GM23338 (cell line): ENCODE results near the gene PGAM5. TPM values are rescaled to one million over a fixed set of nuclear protein-coding genes. Genes with fewer than 3 reads are reported as not detected.

Experiments
- ATAC-seq: fragments of 200-7000 bp; cut with Tn5 transposase; 3 replicates; pipeline ENCODE4 v1.9.1; 2020
- DNase-seq: peaks from one replicate; pipeline ENCODE4 v3.0.0-alpha.2; 2015; ENCODE audit warnings: low spot score
- H2AFZ ChIP-seq: fragments of 200-600 bp; sonication (generic); 2 replicates; pipeline ENCODE4 v1.8.0; 2016; ENCODE audit warnings: antibody characterized with exemption, mild to moderate bottlenecking, moderate library complexity
- H3F3A ChIP-seq: fragments of 200-600 bp; sonication (generic); replicated peaks from 2 replicates; pipeline ENCODE4 v1.8.0; 2017; ENCODE audit warnings: antibody characterized with exemption, mixed run types, low read depth
- H3K27ac ChIP-seq: fragments of 200-600 bp; sonication (generic); 2 replicates; pipeline ENCODE4 v1.6.1; 2016; ENCODE audit warnings: low read depth
- H3K27me3 ChIP-seq: fragments of 200-600 bp; sonication (generic); 2 replicates; pipeline ENCODE4 v1.8.0; 2016; ENCODE audit warnings: mild to moderate bottlenecking, mixed run types, moderate library complexity; ENCODE audit not compliant: insufficient read depth
- H3K36me3 ChIP-seq: fragments of 200-600 bp; sonication (generic); 2 replicates; pipeline ENCODE4 v1.8.0; 2016; ENCODE audit warnings: mild to moderate bottlenecking; ENCODE audit not compliant: insufficient read depth
- H3K4me1 ChIP-seq: fragments of 200-600 bp; sonication (generic); 2 replicates; pipeline ENCODE4 v1.8.0; 2016; ENCODE audit warnings: mild to moderate bottlenecking, moderate library complexity; ENCODE audit not compliant: insufficient read depth
- H3K4me2 ChIP-seq: fragments of 200-600 bp; sonication (generic); 2 replicates; pipeline ENCODE4 v1.7.1; 2017; ENCODE audit warnings: mixed run types
- H3K4me3 ChIP-seq: fragments of 200-600 bp; sonication (generic); 2 replicates; pipeline ENCODE4 v1.6.1; 2016; ENCODE audit warnings: mixed run types
- H3K79me2 ChIP-seq: fragments of 200-600 bp; sonication (generic); replicated peaks from 2 replicates; pipeline ENCODE4 v1.8.0; 2017; ENCODE audit warnings: mild to moderate bottlenecking; ENCODE audit not compliant: insufficient read depth
- H3K9me2 ChIP-seq: fragments of 200-600 bp; sonication (generic); 2 replicates; pipeline ENCODE4 v1.8.0; 2017; ENCODE audit not compliant: insufficient read depth
- H4K20me1 ChIP-seq: fragments of 200-600 bp; sonication (generic); replicated peaks from 2 replicates; pipeline ENCODE4 v1.8.0; 2017; ENCODE audit warnings: mild to moderate bottlenecking; ENCODE audit not compliant: insufficient read depth
- H3K27ac Mint-ChIP-seq: 2 replicates; pipeline ENCODE4 v1.8.0; 2020; ENCODE audit warnings: inconsistent platforms, mild to moderate bottlenecking, moderate library complexity, mixed read lengths
- H3K27me3 Mint-ChIP-seq: 3 replicates; pipeline ENCODE4 v1.8.0; 2022; ENCODE audit warnings: low read depth, mild to moderate bottlenecking, moderate library complexity, mixed read lengths, inconsistent platforms; ENCODE audit not compliant: insufficient read depth, poor library complexity
- H3K36me3 Mint-ChIP-seq: 3 replicates; pipeline ENCODE4 v1.8.0; 2021; ENCODE audit warnings: low read depth, mild to moderate bottlenecking, inconsistent platforms, moderate library complexity, mixed read lengths
- H3K4me1 Mint-ChIP-seq: 3 replicates; pipeline ENCODE4 v1.8.0; 2020; ENCODE audit warnings: mild to moderate bottlenecking, inconsistent platforms, mixed read lengths
- H3K4me3 Mint-ChIP-seq: 3 replicates; pipeline ENCODE4 v1.8.0; 2021; ENCODE audit warnings: moderate library complexity, mild to moderate bottlenecking, inconsistent platforms, mixed read lengths
- H3K9me3 Mint-ChIP-seq: 3 replicates; pipeline ENCODE4 v1.8.0; 2020; ENCODE audit warnings: moderate library complexity, mild to moderate bottlenecking, inconsistent platforms, mixed read lengths
- CREB1 ChIP-seq: fragments of 250-450 bp; sonication (Bioruptor Pico); IDR thresholded peaks from 2 replicates; pipeline ENCODE4 v1.5.0; 2020; ENCODE audit warnings: low read depth, mild to moderate bottlenecking, moderate library complexity
- CTCF ChIP-seq, 2 experiments: fragments of 200-600 bp in 1 of 2; sonication (generic) in 1 of 2; conservative IDR thresholded peaks; 2 replicates each; pipeline versions ENCODE4 v1.5.1 to v1.6.1; 2016 to 2017; ENCODE audit warnings: antibody characterized with exemption in 2 of 2, low read depth in 2 of 2, mild to moderate bottlenecking in 2 of 2, moderate library complexity in 1 of 2
- ETS1 ChIP-seq: IDR thresholded peaks from 2 replicates; pipeline ENCODE4 v1.6.1; 2016; ENCODE audit warnings: antibody characterized with exemption
- EZH2 ChIP-seq: fragments of 200-600 bp; sonication (generic); IDR thresholded peaks from one replicate; pipeline ENCODE4 v1.8.0; 2017; ENCODE audit warnings: antibody characterized with exemption, mild to moderate bottlenecking, low read depth; ENCODE audit not compliant: unreplicated experiment
- EZH2phosphoT487 ChIP-seq: fragments of 200-600 bp; sonication (generic); IDR thresholded peaks from one replicate; pipeline ENCODE4 v1.8.1; 2018; ENCODE audit warnings: antibody characterized with exemption; ENCODE audit not compliant: unreplicated experiment
- JUNB ChIP-seq: IDR thresholded peaks from one replicate; pipeline ENCODE4 v1.6.1; 2016; ENCODE audit warnings: antibody characterized with exemption; ENCODE audit not compliant: unreplicated experiment
- NANOG ChIP-seq: IDR thresholded peaks from 2 replicates; pipeline ENCODE4 v1.6.1; 2016; ENCODE audit warnings: antibody characterized with exemption, borderline replicate concordance
- POLR2AphosphoS5 ChIP-seq: IDR thresholded peaks from 2 replicates; pipeline ENCODE4 v1.6.1; 2016; ENCODE audit warnings: antibody characterized with exemption, low read depth
- REST ChIP-seq: IDR thresholded peaks from one replicate; pipeline ENCODE4 v1.6.1; 2018; ENCODE audit warnings: antibody characterized with exemption; ENCODE audit not compliant: unreplicated experiment
- STAT1 ChIP-seq: IDR thresholded peaks from one replicate; pipeline ENCODE4 v1.6.1; 2016; ENCODE audit warnings: antibody characterized with exemption; ENCODE audit not compliant: unreplicated experiment
- ZNF114 ChIP-seq: fragments of 250-450 bp; sonication (Bioruptor Pico); IDR thresholded peaks from 2 replicates; pipeline ENCODE4 v1.5.0; 2020; ENCODE audit warnings: mild to moderate bottlenecking, moderate library complexity
- ZNF331 ChIP-seq: fragments of 250-450 bp; sonication (Bioruptor Pico); IDR thresholded peaks from 2 replicates; pipeline ENCODE4 v1.5.0; 2020; ENCODE audit warnings: low read depth, mild to moderate bottlenecking, moderate library complexity
- ZNF462 ChIP-seq: fragments of 250-450 bp; sonication (Bioruptor Pico); IDR thresholded peaks from 2 replicates; pipeline ENCODE4 v1.5.0; 2020; ENCODE audit warnings: mild to moderate bottlenecking, moderate library complexity
- polyA plus RNA-seq: library from polyadenylated mRNA; unstranded; fragments of >200 nt; fragmentation: Nextera tagmentation; extraction: Ambion mirVana; gene quantifications from 2 replicates; pipeline ENCODE4 v1.2.1, GENCODE V29; 2016
- total RNA-seq: library from RNA; depleted of rRNA; stranded (reverse); fragments of >200 nt; shearing (Covaris generic); gene quantifications from 2 replicates; pipeline ENCODE4 v1.2.3, GENCODE V29; 2014

Gene PGAM5
- total and polyA plus RNA-seq, 2 experiments from 2014 or later = 31.1 to 108 TPM

- Histone ChIP-seq H3K36me3 (peaks cover 42% of the 10 kb centered on the region), H2AFZ (no peak overlapping the region), H3K4me3 (no peak overlapping the region), H3K79me2 (no peaks in the 10 kb centered on the region), H3K27me3 (no peaks in the 10 kb centered on the region), H3F3A (no peaks in the 10 kb centered on the region), H3K4me1 (no peaks in the 10 kb centered on the region), H3K9me2 (no peaks in the 10 kb centered on the region), H4K20me1 (peaks cover 11% of the 10 kb centered on the region), H3K4me2 (no peak overlapping the region), H3K27ac (no peak overlapping the region)
- DNase-seq (no peak), ATAC-seq (no peak)
- no peak overlapping the region for H3K4me3 Mint-ChIP-seq
- peaks cover 90% of the 10 kb centered on the region for H3K36me3 Mint-ChIP-seq
- TF ChIP-seq NANOG (no peak), ZNF462 (CRISPR knock-in tag) (no peak), STAT1 (no peak), ETS1 (no peak), EZH2 (no peak), REST (no peak), CREB1 (CRISPR knock-in tag) (no peak), CTCF (conservative IDR thresholded peaks at IDR 0.05; ENCODE audit: low read depth in 2 of 2) (no peak), ZNF114 (CRISPR knock-in tag) (no peak), EZH2phosphoT487 (no peak), JUNB (no peak), ZNF331 (CRISPR knock-in tag) (no peak), POLR2AphosphoS5 (no peak)
- no peaks in the 10 kb centered on the region for H3K9me3 Mint-ChIP-seq
- no peaks in the 10 kb centered on the region for H3K27me3 Mint-ChIP-seq
- no peaks in the 10 kb centered on the region for H3K4me1 Mint-ChIP-seq
- H3K27ac Mint-ChIP-seq = no peak overlapping the region
These were observed 41.3 kb upstream of the PGAM5 start for GRCh38 chr12:132669166-132669879.
